GM19452 (cell line): ENCODE data around the gene AFDN.

Experiments
- ATAC-seq: cut with Tn5 transposase; IDR thresholded peaks from one replicate; pipeline ENCODE4 v1.9.1; 2021; ENCODE audit not compliant: unreplicated experiment

AFDN gene

DNA sequence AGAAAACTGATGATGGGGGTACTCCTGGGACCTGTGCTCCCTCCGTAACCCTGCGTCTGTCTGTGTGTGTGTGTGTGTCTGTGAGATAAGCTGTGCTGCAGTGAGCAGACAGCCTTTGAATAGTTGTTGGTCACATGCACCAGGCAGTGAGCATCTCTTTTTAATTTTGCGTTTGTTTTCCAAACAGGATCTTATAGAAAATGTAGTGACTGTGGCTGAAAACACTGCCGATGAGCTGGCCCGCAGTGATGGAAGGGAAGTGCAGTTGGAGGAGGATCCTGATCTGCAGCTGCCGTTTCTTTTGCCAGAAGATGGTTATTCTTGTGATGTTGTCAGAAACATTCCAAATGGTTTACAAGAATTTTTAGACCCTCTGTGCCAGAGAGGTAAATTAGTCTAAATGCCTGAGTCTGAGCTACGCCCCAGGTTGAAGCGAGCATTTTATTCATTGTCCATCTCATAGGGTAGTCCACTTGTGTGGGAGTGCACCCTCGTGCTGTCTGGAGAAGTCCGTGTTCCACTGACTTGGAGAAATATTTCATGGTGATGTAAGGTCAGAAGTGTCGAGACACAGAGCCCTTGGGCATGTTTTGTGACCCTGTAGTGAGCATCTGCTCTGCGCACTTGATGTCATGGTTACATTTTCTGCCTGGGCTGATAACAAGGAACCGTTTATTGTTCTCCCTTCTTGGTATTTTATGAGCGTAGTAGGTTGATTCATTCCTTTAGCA, 92.0 kb downstream of the AFDN start:
- no peak for ATAC-seq

DNA sequence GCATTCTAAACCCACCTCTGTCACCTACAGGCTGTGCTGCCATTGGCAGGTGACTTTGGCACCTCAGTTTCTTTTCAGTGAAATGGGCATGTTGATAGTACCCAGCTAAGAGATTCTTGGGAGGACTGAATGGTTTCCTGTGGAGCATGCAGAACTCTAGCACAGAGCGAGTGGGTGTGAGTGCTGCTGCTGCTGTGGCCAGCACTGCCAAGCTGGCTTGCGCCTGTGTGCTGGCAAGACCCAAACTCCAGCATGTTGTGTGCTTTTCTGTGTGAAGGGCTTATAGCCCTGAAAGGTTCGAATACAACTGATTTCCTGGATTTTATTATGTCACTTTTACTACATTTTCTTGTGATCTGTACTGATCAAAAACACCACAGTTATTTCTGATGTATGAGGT, 92.6 kb downstream of the AFDN start:
- no peak for ATAC-seq

DNA sequence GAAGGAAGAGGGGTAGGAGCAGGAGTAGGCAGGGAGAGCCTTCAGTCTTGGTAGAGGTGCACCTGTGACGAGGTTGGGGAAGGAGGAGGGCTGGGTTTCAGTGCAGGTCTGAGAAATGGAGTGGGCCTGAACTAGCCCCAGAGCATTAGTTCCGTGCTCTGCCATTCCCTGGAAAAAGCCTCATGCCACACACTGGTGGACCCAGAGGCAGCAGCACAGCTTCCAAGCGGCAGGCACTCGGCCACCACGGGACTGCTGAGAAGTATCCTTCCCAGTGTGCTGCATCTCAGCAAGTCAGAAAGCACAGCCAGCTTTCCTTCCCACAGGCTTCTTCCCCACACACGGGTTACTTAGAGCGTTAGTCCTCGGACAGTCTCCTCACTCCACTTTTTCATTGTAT, 93.5 kb downstream of the AFDN start:
- ATAC-seq = no peak

DNA sequence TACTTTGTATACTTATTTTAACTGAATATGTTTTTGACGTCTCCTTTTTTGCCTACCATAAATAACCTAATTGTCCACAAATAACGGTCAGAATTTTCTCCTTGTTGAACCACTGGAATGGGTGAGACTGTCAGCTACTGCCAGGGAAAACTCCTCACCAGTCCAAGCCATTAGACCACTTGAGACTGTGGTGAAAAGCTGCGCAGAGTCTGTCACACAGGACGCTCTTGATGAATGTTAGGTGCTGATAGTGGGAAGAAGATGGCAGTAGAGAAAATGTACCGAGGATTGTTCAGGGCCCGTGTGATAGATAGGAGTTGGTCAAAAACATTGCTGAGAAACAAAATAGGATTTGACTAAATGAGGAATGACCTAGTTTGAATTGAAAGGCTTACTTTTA, 95.1 kb downstream of the AFDN start:
- no peak for ATAC-seq

DNA sequence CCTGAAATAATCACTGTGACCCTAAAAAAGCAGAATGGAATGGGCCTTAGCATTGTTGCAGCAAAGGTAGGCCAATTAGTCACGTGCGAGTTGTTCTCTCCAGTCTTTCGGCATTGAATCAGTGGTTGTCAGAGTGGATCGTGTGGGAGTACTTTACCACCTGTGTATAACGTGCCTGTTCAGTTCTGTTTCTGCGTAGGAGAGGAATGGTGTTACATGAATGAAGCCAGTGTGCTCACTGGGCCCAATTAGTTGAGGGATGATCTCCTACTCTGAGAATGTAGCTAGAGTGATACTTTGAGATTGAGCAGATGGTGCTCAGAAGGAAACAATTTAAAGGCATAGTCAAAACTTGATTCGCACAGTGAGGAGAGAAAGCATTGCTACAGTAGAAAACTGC, 98.3 kb downstream of the AFDN start:
- no peak for ATAC-seq

DNA sequence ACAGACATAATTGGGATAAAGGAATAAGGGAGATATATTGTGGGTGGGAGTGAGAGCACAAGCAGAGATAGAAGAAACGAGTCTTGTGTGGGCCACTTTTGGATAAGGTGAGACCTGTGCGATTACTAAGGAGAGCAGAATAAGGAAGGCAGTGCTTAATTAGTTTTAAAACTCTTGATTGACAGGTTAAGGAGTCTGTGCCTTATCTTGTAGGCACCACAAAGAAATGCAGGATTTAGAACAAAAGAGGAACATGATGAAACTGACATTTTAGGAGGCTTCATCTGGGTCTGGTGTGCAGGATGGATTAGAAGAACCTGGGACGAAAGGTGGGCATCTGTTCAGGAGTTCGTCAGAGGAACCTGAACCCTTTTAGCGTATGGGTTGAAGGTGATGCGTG, 100.5 kb downstream of the AFDN start:
- no peak for ATAC-seq

DNA sequence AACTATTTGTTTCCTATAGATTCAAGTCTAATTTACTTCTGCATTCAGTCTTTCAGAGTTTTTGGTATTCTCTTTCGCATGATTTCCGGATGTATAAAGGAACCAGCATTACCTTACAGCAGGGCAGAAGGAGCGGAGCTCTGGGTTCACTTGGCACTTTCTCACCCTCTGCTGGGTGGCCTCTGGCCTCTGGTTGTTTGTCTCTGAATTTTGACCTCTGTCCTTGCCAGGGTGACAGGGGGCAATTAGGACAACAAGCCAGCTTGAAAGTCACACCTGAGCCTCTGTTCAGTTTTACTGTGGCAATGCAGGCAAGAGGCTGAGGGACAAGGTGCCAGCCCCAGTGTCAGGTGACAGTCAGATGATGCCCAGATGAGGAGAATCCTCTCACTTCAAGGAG, 101.4 kb downstream of the AFDN start:
- ATAC-seq = no peak

DNA sequence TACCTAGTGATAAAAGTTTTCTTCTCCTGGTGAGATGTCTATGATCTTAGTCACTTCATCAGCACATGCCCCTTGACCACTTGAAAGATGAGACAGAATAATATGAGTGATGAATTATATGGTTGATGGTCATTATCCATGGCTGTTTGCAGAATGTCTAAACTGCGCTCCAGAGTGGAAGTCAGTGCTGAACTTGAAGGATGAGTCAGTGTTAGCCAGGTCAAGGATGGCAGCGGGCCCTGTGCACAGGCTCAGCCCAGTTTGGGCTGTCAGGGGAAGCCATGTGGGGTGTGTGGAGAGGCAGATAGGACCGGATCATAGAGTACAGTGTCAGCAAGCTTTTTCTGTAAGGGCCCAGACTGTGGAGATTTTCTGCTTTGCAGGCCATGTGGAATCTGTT, 103.6 kb downstream of the AFDN start:
- ATAC-seq = no peak

DNA sequence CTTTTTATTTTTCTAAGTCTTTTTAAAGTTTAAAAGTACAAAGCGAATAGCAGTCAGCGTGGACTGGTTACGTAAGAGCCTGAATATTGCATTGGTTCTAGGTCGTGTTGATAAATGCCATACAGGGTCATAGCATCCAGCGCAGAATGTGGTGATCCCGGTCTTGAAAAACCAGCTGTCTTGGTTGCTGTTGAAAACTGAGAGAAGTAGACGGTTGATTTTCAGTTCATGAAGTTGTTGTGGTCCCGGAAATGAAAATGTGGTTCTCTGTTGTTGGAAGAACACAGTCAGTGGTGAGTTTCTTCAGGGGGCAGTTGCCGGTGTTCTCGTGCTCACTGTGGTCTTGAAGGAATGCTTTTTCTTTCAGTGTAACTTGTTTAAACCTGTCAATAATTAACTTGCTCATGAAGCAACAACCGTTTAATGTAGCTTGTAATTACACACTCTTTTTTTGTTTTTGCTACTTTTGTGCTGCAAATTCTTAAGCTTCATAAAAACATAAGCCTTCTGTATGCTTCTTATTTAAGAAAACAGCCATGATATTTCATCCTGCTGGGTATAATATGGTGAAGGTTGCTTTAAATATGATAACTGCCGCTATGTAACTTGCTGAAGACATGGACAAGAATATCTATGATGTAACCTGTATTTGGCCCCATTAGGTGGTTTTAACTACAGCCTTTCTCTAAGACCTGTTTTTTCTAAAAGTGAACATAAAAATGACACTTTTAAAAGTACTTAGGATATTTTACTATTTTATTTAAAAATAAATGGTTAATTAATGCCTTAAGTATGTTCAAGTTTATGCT, 106.0 kb downstream of the AFDN start:
- no peak for ATAC-seq

DNA sequence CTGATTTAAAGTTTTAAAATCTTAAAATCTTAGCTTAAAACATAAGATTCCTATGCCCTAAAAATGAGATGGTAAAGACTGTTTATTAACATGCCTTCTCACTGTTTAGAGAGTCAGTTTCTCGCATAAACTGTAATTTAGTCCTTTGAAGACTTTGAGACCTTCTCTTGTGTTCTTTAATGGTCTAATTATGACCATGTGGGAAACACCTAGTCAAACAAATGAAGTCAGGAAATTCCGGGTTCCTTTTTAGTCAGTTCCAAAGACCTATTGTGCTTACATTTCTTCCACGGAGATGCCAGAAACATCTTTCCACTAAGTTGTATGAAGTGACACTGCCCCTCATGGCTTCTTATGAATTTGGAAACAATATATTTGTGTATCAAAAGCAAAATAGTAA, 106.6 kb downstream of the AFDN start:
- no peak for ATAC-seq

DNA sequence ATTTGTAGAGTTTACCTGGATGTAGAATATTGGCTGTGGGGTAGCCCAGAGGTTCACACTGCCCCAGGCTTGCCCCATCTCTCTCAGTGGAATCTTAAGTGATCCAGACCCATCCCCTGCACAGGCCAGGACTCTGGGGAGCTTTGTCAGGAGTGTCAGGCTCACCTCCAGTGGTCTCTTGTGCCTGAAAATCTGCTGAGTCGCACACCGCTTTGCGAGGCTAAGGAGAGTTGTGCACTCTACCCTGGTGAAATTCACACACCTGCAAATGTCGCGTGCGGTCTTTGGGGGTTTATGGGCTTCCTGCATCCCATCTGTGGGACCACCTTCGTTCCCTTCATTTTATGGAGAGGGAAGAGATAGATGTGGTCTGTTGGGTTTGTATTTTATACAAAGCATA, 107.1 kb downstream of the AFDN start:
- ATAC-seq = no peak

DNA sequence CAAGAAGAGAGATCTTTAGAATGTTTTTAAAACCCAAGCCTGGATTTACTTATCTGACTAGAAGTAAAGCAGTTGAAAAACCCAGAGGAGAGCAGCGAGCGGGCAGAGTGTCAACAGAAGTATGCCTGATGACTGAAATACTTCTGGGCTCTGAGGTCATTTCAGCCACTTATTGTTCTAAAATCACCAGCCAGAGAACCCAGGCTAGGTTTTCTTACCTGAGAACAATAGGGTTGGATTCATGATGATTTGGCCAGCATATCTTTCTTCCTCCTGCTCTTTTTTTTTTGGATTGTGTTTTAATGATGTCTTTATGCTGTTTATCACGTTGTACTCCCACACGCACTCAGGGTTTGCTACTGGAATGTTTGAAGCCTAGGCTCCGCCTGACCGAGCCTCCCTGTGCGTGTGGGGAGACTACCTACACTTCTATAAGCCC, 107.7 kb downstream of the AFDN start:
- no peak for ATAC-seq

DNA sequence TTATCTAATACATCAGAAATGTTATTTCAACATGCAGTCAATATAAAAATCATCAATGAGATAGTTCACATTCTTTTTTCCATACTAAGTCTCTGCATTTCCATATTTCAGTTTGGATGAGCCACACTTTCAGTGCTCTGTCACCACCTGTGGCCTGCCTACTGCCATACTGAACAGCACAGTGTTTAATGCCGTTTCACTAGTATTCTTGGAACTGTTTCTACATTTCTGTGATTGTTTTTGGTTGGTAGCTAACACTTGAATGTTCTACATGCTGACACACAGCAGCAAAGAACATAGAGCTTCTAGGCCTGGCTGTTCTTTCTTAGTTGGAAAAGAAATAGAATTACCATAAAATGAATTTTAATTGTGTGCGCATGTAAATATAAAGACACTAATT, 109.3 kb downstream of the AFDN start:
- ATAC-seq = no peak

DNA sequence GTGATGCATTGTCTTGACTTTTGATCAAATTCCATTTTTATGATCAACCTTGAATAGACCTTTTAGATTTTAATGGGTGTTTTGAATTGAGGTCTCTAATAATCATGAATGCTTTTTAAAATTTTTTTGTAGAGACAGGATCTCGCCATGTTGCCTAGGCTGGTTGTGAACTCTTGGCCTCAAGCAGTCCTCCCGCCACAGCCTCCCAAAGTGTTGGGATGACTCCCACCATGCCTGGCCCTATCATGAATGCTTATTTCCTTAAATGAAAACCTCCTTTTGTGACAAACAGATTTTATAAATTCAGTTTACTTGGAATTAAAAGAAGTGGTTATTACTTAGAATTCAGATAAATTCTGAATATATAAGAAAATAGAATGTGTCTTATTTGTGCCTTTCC, 110.6 kb downstream of the AFDN start:
- no peak for ATAC-seq

DNA sequence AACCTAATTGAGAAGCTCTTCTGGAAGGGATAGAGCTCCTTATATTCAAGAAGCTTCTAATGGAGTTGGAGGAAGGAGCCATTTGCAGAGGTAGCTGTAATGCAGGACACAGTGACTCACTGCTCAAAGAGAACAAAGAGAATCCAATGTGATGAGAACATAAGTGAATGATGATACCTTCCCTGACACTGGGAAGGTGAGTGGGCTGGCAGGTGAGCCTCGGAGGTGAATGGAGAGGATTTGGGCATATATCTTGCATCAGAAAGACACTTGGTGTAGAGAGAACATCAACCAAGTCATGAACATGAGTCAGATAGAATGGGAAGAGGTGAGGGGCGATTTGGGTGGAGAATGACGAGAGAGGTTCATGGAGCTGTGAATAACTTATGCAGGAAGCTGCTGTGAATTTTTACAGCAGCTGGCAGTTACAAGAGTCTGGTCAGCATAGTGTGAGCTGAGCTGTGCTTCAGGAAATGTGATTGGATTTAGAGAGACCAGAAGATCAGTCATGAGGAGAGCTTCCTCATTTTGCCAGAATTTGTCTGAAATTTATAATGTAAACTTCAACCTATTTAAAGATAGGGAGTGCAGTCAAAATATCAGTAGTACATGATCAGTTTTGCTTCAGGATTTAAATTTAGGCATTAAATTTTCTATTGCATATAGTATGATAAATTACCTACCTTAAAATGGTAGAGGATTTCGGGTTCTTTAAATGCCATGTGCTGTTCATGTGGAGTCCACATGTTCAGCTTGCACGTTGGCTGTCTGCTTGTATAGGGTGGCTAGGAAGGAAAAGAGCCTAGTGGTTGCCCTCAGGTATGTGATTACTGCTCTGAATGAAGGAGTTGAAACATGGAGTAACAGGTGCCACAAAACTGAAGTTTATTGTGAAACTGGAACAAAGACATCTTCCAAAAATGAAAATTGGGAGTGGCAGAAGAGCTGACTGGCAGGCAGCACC, 111.5 kb downstream of the AFDN start:
- ATAC-seq = no peak

DNA sequence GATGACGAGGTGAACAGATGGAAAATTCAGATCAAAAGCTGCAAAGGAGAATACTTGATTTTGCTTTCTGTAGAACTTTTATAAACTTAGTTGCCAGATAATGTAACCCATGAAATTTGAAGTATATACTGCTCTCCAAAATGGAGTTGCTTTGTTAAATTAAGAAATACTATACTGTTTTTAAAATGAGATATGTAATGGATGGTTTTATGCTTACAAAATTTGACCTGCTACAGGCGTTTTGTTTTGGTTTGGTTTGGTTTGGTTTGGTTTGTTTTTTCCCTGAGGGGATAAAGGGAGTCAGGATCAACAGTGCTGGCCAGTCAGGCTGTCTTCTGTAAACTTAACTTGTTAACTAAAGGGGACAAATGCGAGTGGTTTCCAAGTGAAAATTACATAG, 115.1 kb downstream of the AFDN start:
- ATAC-seq = no peak

DNA sequence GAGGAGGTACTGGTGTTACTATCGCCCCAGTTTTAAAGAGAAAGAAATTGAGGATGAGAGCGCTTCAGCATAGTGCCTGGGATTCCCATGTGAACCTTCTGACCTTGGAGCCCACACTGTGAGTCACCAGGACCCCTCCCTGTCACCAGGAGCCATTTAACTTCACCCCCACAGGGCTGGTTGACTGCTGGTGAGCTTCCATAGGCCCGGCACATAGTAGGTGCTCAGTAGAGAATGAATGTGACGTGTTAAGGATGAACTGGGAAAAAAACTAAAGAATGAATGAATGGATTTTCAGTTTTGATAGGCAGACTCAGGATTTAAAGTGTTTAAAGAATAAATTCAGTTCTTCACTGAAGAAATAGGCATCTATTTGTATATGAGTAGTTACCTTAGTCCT, 117.4 kb downstream of the AFDN start:
- no peak for ATAC-seq

DNA sequence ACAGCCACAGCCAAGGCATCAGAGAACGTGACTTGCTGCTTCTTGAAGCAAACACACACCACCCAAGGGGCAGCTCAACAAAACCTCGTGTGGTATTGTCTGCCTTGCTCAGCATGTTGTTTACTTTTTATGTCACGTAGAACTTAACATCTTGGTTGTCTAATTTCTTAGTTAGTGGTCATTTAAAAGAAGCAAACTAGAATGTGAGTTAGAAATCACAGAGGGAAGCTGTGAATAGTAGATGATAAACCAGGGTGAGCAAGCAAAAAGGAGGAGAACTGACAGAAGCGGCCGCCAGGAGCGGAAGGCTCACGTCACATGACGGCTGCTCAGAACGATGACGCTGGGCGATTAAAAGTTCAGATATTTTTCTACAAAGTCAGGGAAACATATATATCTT, 119.3 kb downstream of the AFDN start:
- ATAC-seq = no peak

DNA sequence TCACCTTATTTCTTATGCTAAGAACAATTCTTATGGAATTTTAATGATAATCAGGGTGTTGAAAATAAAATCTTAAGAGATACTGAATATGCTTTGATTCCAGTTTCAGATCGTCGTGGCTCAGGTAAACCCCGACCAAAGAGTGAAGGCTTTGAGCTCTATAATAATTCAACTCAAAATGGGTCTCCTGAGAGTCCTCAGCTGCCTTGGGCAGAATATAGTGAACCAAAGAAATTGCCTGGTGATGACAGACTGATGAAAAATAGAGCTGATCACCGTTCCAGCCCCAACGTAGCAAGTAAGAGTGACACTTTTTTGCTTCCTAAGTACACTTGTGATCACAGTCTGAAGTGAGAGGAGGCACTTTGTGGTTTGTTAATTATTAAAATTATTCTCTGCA, 119.9 kb downstream of the AFDN start:
- no peak for ATAC-seq

DNA sequence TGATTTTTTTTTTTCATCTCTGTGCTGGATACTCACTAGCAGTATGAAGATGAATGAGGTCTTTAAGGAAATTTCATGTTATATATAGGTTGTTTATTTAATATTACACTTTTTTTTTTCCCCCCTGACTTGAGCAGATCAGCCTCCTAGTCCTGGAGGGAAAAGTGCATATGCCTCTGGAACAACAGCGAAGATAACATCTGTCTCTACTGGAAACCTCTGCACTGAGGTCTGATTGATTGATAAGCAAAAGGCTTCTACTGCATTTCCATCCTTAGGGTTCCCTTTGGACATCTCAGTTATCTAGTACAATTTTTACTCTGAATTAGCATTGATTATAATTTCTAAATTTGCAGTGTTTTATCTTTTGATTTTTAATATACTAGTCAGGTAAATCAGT, 121.0 kb downstream of the AFDN start:
- ATAC-seq = no peak

DNA sequence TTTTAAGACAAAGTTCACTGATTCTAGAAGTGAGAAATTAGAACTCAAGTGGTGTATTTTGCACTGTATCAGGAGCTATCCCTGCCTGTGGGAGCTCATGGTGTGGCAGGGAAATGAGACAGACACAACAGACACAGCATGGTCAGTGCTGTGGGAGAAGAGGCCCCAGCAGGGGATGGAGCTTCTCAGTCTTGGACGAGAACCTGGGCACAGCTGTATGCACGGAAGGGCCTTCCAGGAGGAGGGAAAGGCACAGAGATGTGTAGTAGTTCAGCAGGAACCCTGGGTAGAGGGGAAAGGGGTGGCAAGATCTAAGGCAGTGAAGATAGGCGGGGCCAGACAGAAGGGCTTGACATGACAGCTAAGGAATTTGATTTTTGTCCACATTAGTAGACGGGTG, 122.0 kb downstream of the AFDN start:
- no peak for ATAC-seq
